ENCODE data around the gene XIRP1. TPM values are rescaled to one million over a fixed set of nuclear protein-coding genes. Genes with fewer than 3 reads are reported as not detected.

XIRP1 gene
- total RNA-seq, 1 donor = under 0.01 TPM

DNA sequence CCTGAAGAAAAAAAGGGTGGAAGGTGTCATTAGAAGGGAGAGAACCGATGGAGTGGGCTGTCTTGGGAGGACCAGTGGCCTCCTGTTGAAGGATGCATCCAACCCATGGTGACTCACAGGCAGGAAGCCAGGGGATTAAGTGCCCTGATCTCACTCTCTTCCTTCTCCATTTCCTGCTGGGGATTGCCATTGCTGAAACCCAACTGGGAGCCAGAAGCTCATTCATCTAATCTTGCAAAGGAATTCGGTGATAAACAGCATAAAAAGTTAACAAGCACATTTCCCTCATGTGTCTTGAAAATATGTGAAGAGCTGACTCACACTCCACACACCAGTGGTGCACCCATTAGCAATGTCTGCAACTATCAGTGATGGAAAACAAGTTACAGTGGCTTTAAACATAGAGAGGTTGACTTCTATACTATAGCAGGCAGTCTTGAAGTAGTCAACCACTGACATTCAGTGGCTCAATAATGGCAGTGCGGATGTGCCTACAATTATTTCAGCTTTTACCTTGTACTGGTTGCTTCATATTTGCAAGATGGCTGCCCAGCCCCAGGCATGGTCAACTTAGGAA is 26.2 kb downstream of the XIRP1 start:
- Histone ChIP-seq H3K4me2 (ENCODE audit: insufficient read depth, low read length) (peak overlapping the region; percentile 8), H2AFZ (ENCODE audit: low read length) (no peak overlapping the region)

DNA sequence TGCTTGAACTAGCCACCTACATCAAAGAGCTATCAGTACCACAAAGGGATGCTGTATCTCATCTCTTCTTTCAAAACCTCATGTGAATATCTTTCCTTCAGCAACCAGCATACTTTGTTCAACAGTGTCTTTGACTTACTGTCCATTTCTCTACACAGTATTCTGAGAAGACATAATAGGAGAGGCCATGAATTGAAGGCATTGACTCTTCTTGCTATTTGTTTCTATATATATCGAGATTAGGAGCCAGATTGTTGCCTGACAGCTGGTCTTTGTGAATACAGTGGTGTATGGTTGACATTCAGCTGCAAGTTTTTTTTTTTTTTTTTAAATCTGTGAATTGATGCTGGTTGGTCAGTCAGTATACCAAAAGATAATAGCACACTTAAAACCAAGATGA is 26.9 kb downstream of the XIRP1 start:
- no peaks in the 10 kb centered on the region for H3K27me3 ChIP-seq (ENCODE audit: insufficient read depth, low read length)
- H3K4me3 ChIP-seq (ENCODE audit: insufficient read depth, low read length) = no peak overlapping the region
- no peaks in the 10 kb centered on the region for H4K20me1 ChIP-seq (ENCODE audit: insufficient read depth, low read length)
- H3K9me3 ChIP-seq (ENCODE audit: low read depth, low read length) = no peaks in the 10 kb centered on the region
- peak overlapping the region; percentile 79 for H3K27ac ChIP-seq (ENCODE audit: low read depth, low read length)
- H3K79me2 ChIP-seq (ENCODE audit: insufficient read depth, low read length) = no peaks in the 10 kb centered on the region
- no peak overlapping the region for H3K4me2 ChIP-seq (ENCODE audit: insufficient read depth, low read length)
- H2AFZ ChIP-seq (ENCODE audit: low read length) = no peak overlapping the region
- TF ChIP-seq, protein P1, sequence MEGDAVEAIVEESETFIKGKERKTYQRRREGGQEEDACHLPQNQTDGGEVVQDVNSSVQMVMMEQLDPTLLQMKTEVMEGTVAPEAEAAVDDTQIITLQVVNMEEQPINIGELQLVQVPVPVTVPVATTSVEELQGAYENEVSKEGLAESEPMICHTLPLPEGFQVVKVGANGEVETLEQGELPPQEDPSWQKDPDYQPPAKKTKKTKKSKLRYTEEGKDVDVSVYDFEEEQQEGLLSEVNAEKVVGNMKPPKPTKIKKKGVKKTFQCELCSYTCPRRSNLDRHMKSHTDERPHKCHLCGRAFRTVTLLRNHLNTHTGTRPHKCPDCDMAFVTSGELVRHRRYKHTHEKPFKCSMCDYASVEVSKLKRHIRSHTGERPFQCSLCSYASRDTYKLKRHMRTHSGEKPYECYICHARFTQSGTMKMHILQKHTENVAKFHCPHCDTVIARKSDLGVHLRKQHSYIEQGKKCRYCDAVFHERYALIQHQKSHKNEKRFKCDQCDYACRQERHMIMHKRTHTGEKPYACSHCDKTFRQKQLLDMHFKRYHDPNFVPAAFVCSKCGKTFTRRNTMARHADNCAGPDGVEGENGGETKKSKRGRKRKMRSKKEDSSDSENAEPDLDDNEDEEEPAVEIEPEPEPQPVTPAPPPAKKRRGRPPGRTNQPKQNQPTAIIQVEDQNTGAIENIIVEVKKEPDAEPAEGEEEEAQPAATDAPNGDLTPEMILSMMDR (IDR thresholded peaks at IDR 0.05; ENCODE audit: extremely low read depth, low read depth, low read length) = no peak
- no peak for DNase-seq (ENCODE audit: insufficient read length, low spot score, missing footprints)
- peaks cover 20% of the 10 kb centered on the region for H3K4me1 ChIP-seq (ENCODE audit: insufficient read depth, low read length)
- H3K36me3 ChIP-seq (ENCODE audit: insufficient read depth, low read length) = no peaks in the 10 kb centered on the region

More for the DNA sequence above, 26.2 kb downstream of the XIRP1 start:
- TF ChIP-seq, protein P1 (IDR thresholded peaks at IDR 0.05; ENCODE audit: extremely low read depth, low read depth, low read length) = no peak
- H3K27me3 ChIP-seq (ENCODE audit: insufficient read depth, low read length) = no peaks in the 10 kb centered on the region
- no peaks in the 10 kb centered on the region for H4K20me1 ChIP-seq (ENCODE audit: insufficient read depth, low read length)
- H3K9me3 ChIP-seq (ENCODE audit: low read depth, low read length) = no peaks in the 10 kb centered on the region
- H3K36me3 ChIP-seq (ENCODE audit: insufficient read depth, low read length) = no peaks in the 10 kb centered on the region
- H3K4me1 ChIP-seq (ENCODE audit: insufficient read depth, low read length) = peaks cover 20% of the 10 kb centered on the region
- peak overlapping the region; percentile 79 for H3K27ac ChIP-seq (ENCODE audit: low read depth, low read length)
- DNase-seq (ENCODE audit: insufficient read length, low spot score, missing footprints) = peak; percentile 84
- no peak overlapping the region for H3K4me3 ChIP-seq (ENCODE audit: insufficient read depth, low read length)
- no peaks in the 10 kb centered on the region for H3K79me2 ChIP-seq (ENCODE audit: insufficient read depth, low read length)

DNA sequence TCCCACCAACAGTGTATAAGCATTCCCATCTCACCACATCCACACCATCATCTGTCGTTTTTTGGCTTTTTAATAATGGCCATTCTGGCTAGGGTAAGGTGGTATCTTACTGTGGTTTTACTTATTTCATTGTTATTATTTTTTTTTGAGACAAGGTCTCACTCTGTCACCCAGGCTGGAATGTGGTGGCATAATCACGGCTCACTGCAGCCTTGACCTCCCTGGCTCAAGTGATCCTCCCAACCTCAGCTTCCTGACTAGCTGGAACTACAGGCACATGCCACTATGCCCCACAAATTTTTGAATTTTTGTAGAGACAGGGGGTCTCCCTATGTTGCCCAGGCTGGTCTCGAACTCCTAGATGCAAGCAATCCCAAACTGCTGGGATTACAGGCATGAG is 28.0 kb downstream of the XIRP1 start:
- peaks cover 20% of the 10 kb centered on the region for H3K4me1 ChIP-seq (ENCODE audit: insufficient read depth, low read length)
- no peaks in the 10 kb centered on the region for H3K79me2 ChIP-seq (ENCODE audit: insufficient read depth, low read length)
- TF ChIP-seq, protein P1 (IDR thresholded peaks at IDR 0.05; ENCODE audit: extremely low read depth, low read depth, low read length) = no peak
- H3K4me3 ChIP-seq (ENCODE audit: insufficient read depth, low read length) = no peak overlapping the region
- H3K36me3 ChIP-seq (ENCODE audit: insufficient read depth, low read length) = no peaks in the 10 kb centered on the region
- DNase-seq (ENCODE audit: insufficient read length, low spot score, missing footprints) = no peak
- H3K27me3 ChIP-seq (ENCODE audit: insufficient read depth, low read length) = no peaks in the 10 kb centered on the region
- no peak overlapping the region for H3K27ac ChIP-seq (ENCODE audit: low read depth, low read length)
- no peaks in the 10 kb centered on the region for H4K20me1 ChIP-seq (ENCODE audit: insufficient read depth, low read length)
- H3K9me3 ChIP-seq (ENCODE audit: low read depth, low read length) = no peaks in the 10 kb centered on the region
- H2AFZ ChIP-seq (ENCODE audit: low read length) = no peak overlapping the region
- H3K4me2 ChIP-seq (ENCODE audit: insufficient read depth, low read length) = no peak overlapping the region

DNA sequence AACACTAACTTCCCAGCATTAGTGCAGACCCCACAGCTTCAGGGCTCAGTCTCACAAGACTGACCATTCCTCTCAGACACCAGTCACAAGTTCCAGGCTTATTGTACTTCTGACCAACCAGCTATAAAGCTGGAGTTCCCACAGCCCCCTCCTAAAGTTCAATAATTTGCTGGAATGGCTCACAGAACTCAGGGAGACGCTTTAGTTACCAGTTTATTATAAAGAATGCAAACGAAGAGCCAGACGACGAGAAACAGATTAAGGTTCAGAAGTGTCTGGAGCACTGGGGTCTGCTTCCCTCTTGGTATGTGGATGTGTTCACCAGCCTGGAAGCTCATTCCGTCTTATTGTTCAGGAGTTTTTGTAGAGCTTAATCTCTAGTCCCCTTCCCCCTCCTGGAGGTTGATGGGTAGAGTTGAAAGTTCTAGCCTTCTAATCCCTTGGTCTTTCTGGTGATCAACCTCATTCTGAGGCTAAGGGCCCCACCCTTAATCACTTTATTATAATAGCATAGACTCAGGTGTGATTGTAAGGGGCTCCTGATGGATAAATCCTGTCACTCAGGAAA is 34.2 kb downstream of the XIRP1 start:
- Histone ChIP-seq H3K4me3 (ENCODE audit: insufficient read depth, low read length) (no peak overlapping the region), H3K4me1 (ENCODE audit: insufficient read depth, low read length) (no peaks in the 10 kb centered on the region), H3K79me2 (ENCODE audit: insufficient read depth, low read length) (no peaks in the 10 kb centered on the region), H3K9me3 (ENCODE audit: low read depth, low read length) (no peaks in the 10 kb centered on the region), H4K20me1 (ENCODE audit: insufficient read depth, low read length) (no peaks in the 10 kb centered on the region), H3K27me3 (ENCODE audit: insufficient read depth, low read length) (peaks cover 3% of the 10 kb centered on the region), H3K36me3 (ENCODE audit: insufficient read depth, low read length) (no peaks in the 10 kb centered on the region), H2AFZ (ENCODE audit: low read length) (no peak overlapping the region), H3K4me2 (ENCODE audit: insufficient read depth, low read length) (no peak overlapping the region), H3K27ac (ENCODE audit: low read depth, low read length) (no peak overlapping the region)
- no peak for DNase-seq (ENCODE audit: insufficient read length, low spot score, missing footprints)
- TF ChIP-seq, protein P1 (IDR thresholded peaks at IDR 0.05; ENCODE audit: extremely low read depth, low read depth, low read length) = no peak
